Stomach (tissue), 4 donors: ENCODE results near the gene SLC17A7.

Experiments
- CTCF ChIP-seq, 7 experiments: fragments of 450-650 bp in 4 of 7; fragments of 200-600 bp in 3 of 7; sonication (generic) in 3 of 7; IDR thresholded peaks; one replicate each; pipeline ENCODE4 v1.5.1; 2016 to 2019; ENCODE audit warnings: antibody characterized with exemption in 7 of 7, control low read depth in 2 of 7, mild to moderate bottlenecking in 1 of 7
- EP300 ChIP-seq: sonication (generic); formaldehyde crosslinking; IDR thresholded peaks from one replicate; pipeline ENCODE4 v1.6.1; 2017; ENCODE audit warnings: antibody characterized with exemption
- POLR2A ChIP-seq, 4 donors: fragments of 450-650 bp; IDR thresholded peaks; one replicate each; pipeline ENCODE4 v1.6.1; 2016; ENCODE audit warnings: antibody characterized with exemption in 4 of 4, control low read depth in 2 of 4, mild to moderate bottlenecking in 1 of 4, moderate library complexity in 1 of 4
- POLR2AphosphoS5 ChIP-seq, 3 donors: sonication (generic); formaldehyde crosslinking; IDR thresholded peaks; one replicate each; pipeline ENCODE4 v1.6.1; 2016; ENCODE audit warnings: antibody characterized with exemption in 3 of 3

- TF ChIP-seq POLR2A (IDR thresholded peaks at IDR 0.05) (no peak), CTCF (IDR thresholded peaks at IDR 0.05) (peak in 3 of 7 experiments; percentile 21 to 29 (median 23)), POLR2AphosphoS5 (IDR thresholded peaks at IDR 0.05) (no peak), EP300 (no peak)
Observed at GRCh38 chr19:49475995-49476880, 34.9 kb upstream of the SLC17A7 start.
